ENCODE measurements around the gene WFS1. TPM values are rescaled to one million over a fixed set of nuclear protein-coding genes. Genes with fewer than 3 reads are reported as not detected.

Gene WFS1
- total RNA-seq, 2 experiments from 2014 or later = 1.3 to 1.7 TPM

GRCh38 chr4:6228158-6229067 is 41.2 kb upstream of the WFS1 start:
- H3K36me3 Mint-ChIP-seq (ENCODE audit: low read depth) = no peaks in the 10 kb centered on the region
- Histone ChIP-seq H3K4me1 (ENCODE audit: insufficient read depth, low read length) (no peaks in the 10 kb centered on the region), H3K4me3 (ENCODE audit: low read length) (no peak overlapping the region), H3K27me3 (ENCODE audit: control insufficient read depth in 1 of 2, insufficient read depth in 2 of 2, low read length in 2 of 2) (peaks cover 11 to 13% of the 10 kb centered on the region in 2 experiments), H3K36me3 (ENCODE audit: insufficient read depth, low read length) (no peaks in the 10 kb centered on the region), H3K9me3 (ENCODE audit: control insufficient read depth in 1 of 2, insufficient read depth in 1 of 2, low read length in 2 of 2) (no peaks in the 10 kb centered on the region), H3K27ac (ENCODE audit: low read depth in 1 of 2, low read length in 2 of 2) (no peak overlapping the region)
- no peak overlapping the region for H3K27ac Mint-ChIP-seq
- POLR2A ChIA-PET = no interaction called here
- no peak for TF ChIP-seq CTCF (IDR thresholded peaks at IDR 0.05)
- no peaks in the 10 kb centered on the region for H3K9me3 Mint-ChIP-seq
- intact Hi-C loops (cut with DNase I, micrococcal nuclease) = no loop called here
- ATAC-seq (ENCODE audit: poor library complexity) (no peak), DNase-seq (no peak)
- no peaks in the 10 kb centered on the region for H3K4me1 Mint-ChIP-seq (ENCODE audit: low read depth)
- H3K27me3 Mint-ChIP-seq = peaks cover 33% of the 10 kb centered on the region
- H3K4me3 Mint-ChIP-seq = no peak overlapping the region
- CTCF ChIA-PET = no interaction called here

- no peak overlapping the region for H3K27ac Mint-ChIP-seq
- no peaks in the 10 kb centered on the region for H3K9me3 ChIP-seq (ENCODE audit: control insufficient read depth in 1 of 2, insufficient read depth in 1 of 2, low read length in 2 of 2)
- no peaks in the 10 kb centered on the region for H3K4me1 Mint-ChIP-seq (ENCODE audit: low read depth)
- peaks cover 7 to 8% of the 10 kb centered on the region in 2 experiments for H3K27me3 ChIP-seq (ENCODE audit: control insufficient read depth in 1 of 2, insufficient read depth in 2 of 2, low read length in 2 of 2)
- H3K36me3 ChIP-seq (ENCODE audit: insufficient read depth, low read length) = no peaks in the 10 kb centered on the region
- intact Hi-C loops (cut with DNase I, micrococcal nuclease) = no loop called here
- H3K4me3 ChIP-seq (ENCODE audit: low read length) = no peak overlapping the region
- no peaks in the 10 kb centered on the region for H3K4me1 ChIP-seq (ENCODE audit: insufficient read depth, low read length)
- H3K4me3 Mint-ChIP-seq = no peak overlapping the region
- H3K9me3 Mint-ChIP-seq = no peaks in the 10 kb centered on the region
- TF ChIP-seq CTCF (IDR thresholded peaks at IDR 0.05) = no peak
- ChIA-PET CTCF (no interaction called here), POLR2A (no interaction called here)
- H3K36me3 Mint-ChIP-seq (ENCODE audit: low read depth) = no peaks in the 10 kb centered on the region
- no peak overlapping the region for H3K27ac ChIP-seq (ENCODE audit: low read depth in 1 of 2, low read length in 2 of 2)
- H3K27me3 Mint-ChIP-seq = peaks cover 26% of the 10 kb centered on the region
- ATAC-seq (ENCODE audit: poor library complexity) (no peak), DNase-seq (no peak)
Observed at GRCh38 chr4:6229095-6229494, 40.6 kb upstream of the WFS1 start.

GRCh38 chr4:6229671-6230501 is 39.8 kb upstream of the WFS1 start:
- H3K27ac ChIP-seq (ENCODE audit: low read depth in 1 of 2, low read length in 2 of 2) = no peak overlapping the region
- Mint-ChIP-seq H3K4me1 (ENCODE audit: low read depth) (no peaks in the 10 kb centered on the region), H3K27ac (no peak overlapping the region), H3K27me3 (peaks cover 20% of the 10 kb centered on the region), H3K36me3 (ENCODE audit: low read depth) (no peaks in the 10 kb centered on the region), H3K9me3 (no peaks in the 10 kb centered on the region), H3K4me3 (no peak overlapping the region)
- TF ChIP-seq CTCF (IDR thresholded peaks at IDR 0.05) = no peak
- H3K4me1 ChIP-seq (ENCODE audit: insufficient read depth, low read length) = no peaks in the 10 kb centered on the region
- DNase-seq (no peak), ATAC-seq (ENCODE audit: poor library complexity) (no peak)
- ChIA-PET CTCF (no interaction called here), POLR2A (no interaction called here)
- no peaks in the 10 kb centered on the region for H3K9me3 ChIP-seq (ENCODE audit: control insufficient read depth in 1 of 2, insufficient read depth in 1 of 2, low read length in 2 of 2)
- H3K4me3 ChIP-seq (ENCODE audit: low read length) = no peak overlapping the region
- no peaks in the 10 kb centered on the region for H3K36me3 ChIP-seq (ENCODE audit: insufficient read depth, low read length)
- intact Hi-C loops (cut with DNase I, micrococcal nuclease) = no loop called here
- peaks cover 3 to 4% of the 10 kb centered on the region in 2 experiments for H3K27me3 ChIP-seq (ENCODE audit: control insufficient read depth in 1 of 2, insufficient read depth in 2 of 2, low read length in 2 of 2)
